H1 (cell line): ENCODE measurements around the gene IL27RA. TPM values are rescaled to one million over a fixed set of nuclear protein-coding genes. Genes with fewer than 3 reads are reported as not detected.

ENCODE experiments used
- CTCF ChIA-PET: fragments of 300-600 bp; sonication (Branson Sonifier 250); formaldehyde crosslinking; loops from one replicate; lab custom pipeline; 2021; ENCODE audit not compliant: partially characterized antibody; lab: Charles Lee
- POLR2A ChIA-PET: fragments of 300-600 bp; sonication (Branson Sonifier 250); formaldehyde crosslinking; loops from one replicate; lab custom pipeline; 2021; ENCODE audit warnings: inconsistent platforms; ENCODE audit not compliant: partially characterized antibody; lab: Charles Lee
- DNase-seq, 2 experiments: peaks; one replicate each; pipeline versions ENCODE4 v3.0.0 to v3.0.0-alpha.2; 2010 to 2022; ENCODE audit warnings: low spot score in 2 of 2, low read depth in 1 of 2, mixed read lengths in 1 of 2
- FAIRE-seq: peaks from 2 replicates; lab custom pipeline; 2011; peaks lifted over from hg19 to GRCh38; lab: Jason Lieb, UNC
- H2AFZ ChIP-seq: 2 replicates; pipeline ENCODE4 v1.8.1; 2012; ENCODE audit warnings: low read length, inconsistent platforms
- H2AK5ac ChIP-seq: 2 replicates; pipeline ENCODE4 v1.6.1; 2013; ENCODE audit warnings: low read depth, low read length
- H2BK120ac ChIP-seq: replicated peaks from 2 replicates; pipeline ENCODE3; 2013; ENCODE audit warnings: low read depth, low read length, inconsistent platforms
- H2BK12ac ChIP-seq: 2 replicates; pipeline ENCODE4 v1.6.1; 2013; ENCODE audit warnings: low read depth, low read length
- H2BK15ac ChIP-seq: 2 replicates; pipeline ENCODE4 v1.6.1; 2013; ENCODE audit warnings: low read length
- H2BK20ac ChIP-seq: 2 replicates; pipeline ENCODE4 v1.6.1; 2013; ENCODE audit warnings: low read length
- H2BK5ac ChIP-seq: 2 replicates; pipeline ENCODE4 v1.6.1; 2013; ENCODE audit warnings: low read depth, low read length
- H3K14ac ChIP-seq: 2 replicates; pipeline ENCODE4 v1.6.1; 2013; ENCODE audit warnings: inconsistent platforms; ENCODE audit not compliant: insufficient read length
- H3K18ac ChIP-seq: 2 replicates; pipeline ENCODE4 v1.6.1; 2013; ENCODE audit warnings: low read length; ENCODE audit errors: extremely low read depth
- H3K23ac ChIP-seq: 2 replicates; pipeline ENCODE4 v1.6.1; 2013; ENCODE audit warnings: inconsistent platforms; ENCODE audit not compliant: insufficient read length
- H3K23me2 ChIP-seq: 2 replicates; pipeline ENCODE4 v1.6.1; 2013; ENCODE audit warnings: low read depth, low read length
- H3K27ac ChIP-seq: 2 replicates; pipeline ENCODE4 v1.6.1; 2011; ENCODE audit warnings: low read depth, low read length, inconsistent platforms
- H3K27me3 ChIP-seq, 4 experiments: replicated peaks in 1 of 4; 1 replicate in 1 of 4; 2 replicates in 3 of 4; pipeline versions ENCODE4 v1.6.1 to v1.8.1; 2011 to 2013; ENCODE audit warnings: low read length in 3 of 4, mild to moderate bottlenecking in 3 of 4, inconsistent platforms in 2 of 4, mixed read lengths in 2 of 4, moderate library complexity in 1 of 4; ENCODE audit not compliant: control insufficient read depth in 3 of 4, insufficient read depth in 3 of 4; ENCODE audit errors: extremely low read depth in 1 of 4
- H3K36me3 ChIP-seq, 4 experiments: 2 replicates each; pipeline versions ENCODE4 v1.6.1 to v1.8.1; 2011 to 2013; ENCODE audit warnings: mild to moderate bottlenecking in 4 of 4, low read length in 3 of 4, moderate library complexity in 2 of 4, control low read depth in 1 of 4, inconsistent platforms in 1 of 4; ENCODE audit not compliant: insufficient read depth in 4 of 4, control insufficient read depth in 2 of 4
- H3K4ac ChIP-seq: replicated peaks from 2 replicates; pipeline ENCODE3; 2013; ENCODE audit warnings: low read length, low read depth, mixed read lengths, inconsistent platforms; ENCODE audit not compliant: insufficient read length
- H3K4me1 ChIP-seq, 4 experiments: replicated peaks in 1 of 4; 1 replicate in 1 of 4; 2 replicates in 3 of 4; pipeline versions ENCODE4 v1.6.1 to v1.8.1; 2011 to 2013; ENCODE audit warnings: low read length in 3 of 4, inconsistent platforms in 2 of 4, mixed read lengths in 1 of 4; ENCODE audit not compliant: insufficient read depth in 4 of 4, control insufficient read depth in 3 of 4
- H3K4me2 ChIP-seq, 2 experiments: 2 replicates each; pipeline versions ENCODE4 v1.6.1 to v1.8.1; 2011 to 2013; ENCODE audit warnings: low read depth in 2 of 2, low read length in 2 of 2, control low read depth in 1 of 2, inconsistent platforms in 1 of 2, mild to moderate bottlenecking in 1 of 2; ENCODE audit not compliant: insufficient read depth in 1 of 2
- H3K4me3 ChIP-seq, 4 experiments: fragments of 200-600, 300-600 bp in 1 of 4; sonication (generic), shearing (Covaris generic), sonication (Bioruptor Twin) in 1 of 4; 2 replicates each; pipeline versions ENCODE4 v1.5.1 to v1.8.1; 2011 to 2016; ENCODE audit warnings: low read length in 4 of 4, low read depth in 3 of 4, control low read depth in 2 of 4, inconsistent platforms in 2 of 4, mild to moderate bottlenecking in 2 of 4, mixed read lengths in 1 of 4, moderate library complexity in 1 of 4; ENCODE audit not compliant: insufficient read depth in 2 of 4; ENCODE audit errors: extremely low read depth in 1 of 4
- H3K56ac ChIP-seq: replicated peaks from 2 replicates; pipeline ENCODE3; 2013; ENCODE audit warnings: low read depth, mild to moderate bottlenecking, mixed read lengths, low read length, inconsistent platforms; ENCODE audit not compliant: insufficient read length
- H3K79me1 ChIP-seq: 2 replicates; pipeline ENCODE4 v1.6.1; 2013; ENCODE audit warnings: low read depth, low read length, control low read depth
- H3K79me2 ChIP-seq, 2 experiments: 2 replicates each; pipeline versions ENCODE4 v1.6.1 to v1.8.1; 2012 to 2013; ENCODE audit warnings: low read length in 2 of 2, mild to moderate bottlenecking in 2 of 2, inconsistent platforms in 1 of 2; ENCODE audit not compliant: insufficient read depth in 2 of 2, control insufficient read depth in 1 of 2
- H3K9ac ChIP-seq, 4 experiments: replicated peaks in 1 of 4; 1 replicate in 1 of 4; 2 replicates in 3 of 4; pipeline versions ENCODE4 v1.6.1 to v1.8.1; 2011 to 2013; ENCODE audit warnings: low read depth in 3 of 4, low read length in 3 of 4, control low read depth in 2 of 4, mild to moderate bottlenecking in 2 of 4, moderate library complexity in 2 of 4, inconsistent platforms in 1 of 4; ENCODE audit errors: extremely low read depth in 1 of 4
- H3K9me3 ChIP-seq, 2 experiments: 2 replicates each; pipeline versions ENCODE4 v1.6.1 to v1.8.1; 2012 to 2013; ENCODE audit warnings: mild to moderate bottlenecking in 2 of 2, moderate library complexity in 2 of 2, control low read depth in 1 of 2, inconsistent platforms in 1 of 2, low read depth in 1 of 2, low read length in 1 of 2, mixed read lengths in 1 of 2; ENCODE audit not compliant: insufficient read depth in 2 of 2
- H4K20me1 ChIP-seq, 2 experiments: replicated peaks in 1 of 2; 2 replicates each; pipeline versions ENCODE3 to v1.8.1; 2011 to 2013; ENCODE audit warnings: inconsistent platforms in 2 of 2, low read length in 2 of 2, mild to moderate bottlenecking in 1 of 2; ENCODE audit not compliant: insufficient read depth in 2 of 2, control insufficient read depth in 1 of 2
- H4K5ac ChIP-seq: 2 replicates; pipeline ENCODE4 v1.6.1; 2013; ENCODE audit warnings: low read length, low read depth, mixed read lengths, inconsistent platforms; ENCODE audit not compliant: insufficient read length
- H4K8ac ChIP-seq: 2 replicates; pipeline ENCODE4 v1.8.0; 2013; ENCODE audit warnings: mild to moderate bottlenecking, moderate library complexity, low read length, inconsistent platforms; ENCODE audit not compliant: insufficient read depth; ENCODE audit errors: extremely low read depth
- H4K91ac ChIP-seq: replicated peaks from 2 replicates; pipeline ENCODE3; 2013; ENCODE audit warnings: low read length, mixed read lengths, inconsistent platforms; ENCODE audit not compliant: insufficient read length
- CEBPB ChIP-seq: IDR thresholded peaks from 2 replicates; pipeline ENCODE4 v1.6.1; 2012; ENCODE audit warnings: low read depth, low read length
- CHD1 ChIP-seq: IDR thresholded peaks from 2 replicates; pipeline ENCODE4 v1.6.1; 2012; ENCODE audit warnings: low read depth, low read length, improper control_type of control experiment
- GTF2F1 ChIP-seq: IDR thresholded peaks from 2 replicates; pipeline ENCODE4 v1.6.1; 2012; ENCODE audit warnings: low read depth, low read length, improper control_type of control experiment, borderline replicate concordance
- RNF2 ChIP-seq: fragments of 200-900, 300-1000 bp; sonication (generic); IDR thresholded peaks from 2 replicates; pipeline ENCODE4 v1.7.1; 2016; ENCODE audit warnings: borderline replicate concordance, low read depth, mild to moderate bottlenecking, antibody characterized with exemption, low read length; ENCODE audit not compliant: poor library complexity, severe bottlenecking; ENCODE audit errors: missing control alignments
- TBP ChIP-seq: IDR thresholded peaks from 2 replicates; pipeline ENCODE4 v1.6.1; 2011; ENCODE audit warnings: low read depth, low read length, improper control_type of control experiment
- YY1 ChIP-seq: IDR thresholded peaks from 2 replicates; pipeline ENCODE4 v1.6.1; 2011; ENCODE audit warnings: low read depth, mild to moderate bottlenecking, low read length
- ZNF274 ChIP-seq: IDR thresholded peaks from 2 replicates; pipeline ENCODE4 v1.7.0; 2012; ENCODE audit warnings: low read length, borderline replicate concordance; ENCODE audit errors: extremely low read depth
- WGBS, 2 experiments: shearing (Covaris generic) in 1 of 2; methylation state at CpG; one replicate each; pipeline versions ENCODE4 v1.1.6 to v1.1.7; 2013 to 2015; ENCODE audit warnings: low lambda C conversion rate in 2 of 2, mixed read lengths in 2 of 2, inconsistent platforms in 1 of 2, low coverage in 1 of 2, missing lambda C conversion rate in 1 of 2; ENCODE audit not compliant: insufficient replicate concordance in 2 of 2, insufficient coverage in 1 of 2, insufficient read length in 1 of 2; ENCODE audit errors: extremely low coverage in 1 of 2, missing lambda C conversion rate in 1 of 2; 5-methylcytosine and 5-hydroxymethylcytosine counted together
- polyA plus RNA-seq, 7 experiments: library from polyadenylated mRNA; depleted of rRNA in 3 of 7; stranded (reverse) in 5 of 7; unstranded in 2 of 7; fragments of >200 nt in 5 of 7; fragments of 200-250 nt in 2 of 7; gene quantifications; 1 replicate in 5 of 7; 2 replicates in 1 of 7; 4 replicates in 1 of 7; pipeline versions ENCODE4 v1.2.1 to v1.2.3, GENCODE V29; 2011 to 2013; ENCODE audit warnings: missing spikeins in 2 of 7, mixed read lengths in 2 of 7
- total RNA-seq: library from RNA; stranded (reverse); fragmentation: NEBNext Ultra II Directional; extraction: Animal tissue kit (Norgen Biotek cat#: 25700); gene quantifications from 2 replicates; pipeline ENCODE4 v1.2.1, GENCODE V29; 2021
- TF ChIP-seq, protein P1 (sequence below): IDR thresholded peaks from 2 replicates; pipeline ENCODE4 v1.6.1; 2012; ENCODE audit warnings: inconsistent platforms

IL27RA gene
- total and polyA plus RNA-seq, 2 of the 8 experiments (the other 6 are each of a cell fraction or from before 2014, with no cell fraction given) = 9.9 to 14.7 TPM

DNA sequence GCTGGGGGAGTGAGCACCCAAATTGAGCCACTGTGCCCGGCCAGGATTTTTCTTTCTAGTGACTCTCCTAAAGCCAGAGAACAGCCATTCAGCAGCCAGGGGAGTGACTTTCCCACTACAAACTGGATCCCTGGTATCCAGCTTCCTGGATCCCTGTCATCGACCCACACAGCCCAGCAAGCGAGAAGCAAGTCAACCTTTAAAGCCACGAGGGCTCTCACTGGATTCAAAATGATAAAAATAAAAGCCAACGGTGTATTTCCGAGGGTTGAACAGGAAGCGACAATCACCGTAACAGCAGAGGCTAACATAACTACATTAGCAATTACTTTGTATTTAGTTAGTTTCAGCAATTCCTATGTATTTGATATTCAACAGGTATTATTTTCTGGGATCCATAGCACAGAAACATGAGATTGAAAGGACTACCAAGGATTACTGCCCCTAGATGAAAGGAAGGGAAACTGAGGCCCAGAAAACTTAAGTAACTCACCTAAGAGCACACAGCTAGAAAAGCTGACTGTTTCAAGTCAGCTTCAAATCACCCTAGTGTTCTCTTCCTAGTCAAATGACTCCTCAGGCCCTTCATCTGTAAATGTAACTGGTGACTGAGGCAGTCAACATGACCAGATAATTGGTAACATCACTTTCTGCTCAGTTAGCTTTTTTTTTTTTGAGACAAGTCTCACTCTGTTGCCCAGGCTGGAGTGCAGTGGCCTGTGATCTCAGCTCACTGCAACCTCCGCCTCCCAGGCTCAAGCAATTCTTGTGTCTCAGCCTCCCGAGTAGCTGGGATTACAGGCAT is 28.1 kb upstream of the IL27RA start:
- H3K9ac ChIP-seq = no peak overlapping the region
- H2BK20ac ChIP-seq = no peak overlapping the region
- CTCF ChIA-PET = interaction anchor here (1.1 to 1.6 kb wide), 4 partner anchors 18 to 54 kb away, joined by 3 to 5 read pairs (median 3); no protein-coding TSS in a partner anchor
- peaks cover 0 to 7% (median 0%) of the 10 kb centered on the region in 4 experiments; a peak in 3 of 8 replicates for H3K36me3 ChIP-seq
- H2AK5ac ChIP-seq = no peak overlapping the region
- no peaks in the 10 kb centered on the region for H3K27me3 ChIP-seq
- POLR2A ChIA-PET = interaction anchor here (0.6 to 3.6 kb wide), 11 partner anchors 8 to 122 kb away, joined by 3 to 16 read pairs (median 6); partner anchors contain the start of genes DCAF15 and IL27RA
- no peak overlapping the region for H2BK5ac ChIP-seq
- H2BK12ac ChIP-seq = no peak overlapping the region
- H3K23ac ChIP-seq = no peak overlapping the region
- H3K27ac ChIP-seq = no peak overlapping the region
- H3K9me3 ChIP-seq = peaks cover 6 to 11% of the 10 kb centered on the region in 2 experiments; a peak in 3 of 4 replicates
- H3K4me2 ChIP-seq = no peak overlapping the region
- WGBS, 2 experiments = 87% methylated on average over 10 of the region's 10 CpGs; no CpG with 5 or more reads in 1 of the 2 experiments
- peaks cover 5% of the 10 kb centered on the region; the same call in 1 of the 2 replicates for H3K23me2 ChIP-seq
- H2BK120ac ChIP-seq = no peak overlapping the region
- no peak overlapping the region for H3K18ac ChIP-seq
- peaks cover 0 to 9% of the 10 kb centered on the region in 2 experiments; a peak in 2 of 4 replicates for H3K79me2 ChIP-seq
- DNase-seq = no peak
- FAIRE-seq = no peak
- no peak overlapping the region for H4K91ac ChIP-seq
- no peak overlapping the region for H3K4ac ChIP-seq
- no peak overlapping the region for H4K8ac ChIP-seq
- H4K5ac ChIP-seq = no peak overlapping the region
- H3K56ac ChIP-seq = no peak overlapping the region
- H3K79me1 ChIP-seq = peaks cover 3% of the 10 kb centered on the region
- peaks cover 0 to 4% (median under 1%) of the 10 kb centered on the region in 4 experiments; a peak in 5 of 7 replicates for H3K4me1 ChIP-seq
- no peaks in the 10 kb centered on the region for H4K20me1 ChIP-seq
- H2AFZ ChIP-seq = no peak overlapping the region
- no peak overlapping the region for H3K14ac ChIP-seq
- no peak overlapping the region; the same call in 1 of the 2 replicates for H2BK15ac ChIP-seq
- TF ChIP-seq CHD1 (no peak), ZNF274 (no peak), GTF2F1 (no peak), RNF2 (no peak), YY1 (no peak), CEBPB (no peak), TBP (no peak)
- TF ChIP-seq, protein P1, sequence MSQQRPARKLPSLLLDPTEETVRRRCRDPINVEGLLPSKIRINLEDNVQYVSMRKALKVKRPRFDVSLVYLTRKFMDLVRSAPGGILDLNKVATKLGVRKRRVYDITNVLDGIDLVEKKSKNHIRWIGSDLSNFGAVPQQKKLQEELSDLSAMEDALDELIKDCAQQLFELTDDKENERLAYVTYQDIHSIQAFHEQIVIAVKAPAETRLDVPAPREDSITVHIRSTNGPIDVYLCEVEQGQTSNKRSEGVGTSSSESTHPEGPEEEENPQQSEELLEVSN = no peak
- H3K4me3 ChIP-seq = no peak overlapping the region
